Uterus (tissue), 4 donors: ENCODE measurements around the gene LIMK1. TPM values are rescaled to one million over a fixed set of nuclear protein-coding genes. Genes with fewer than 3 reads are reported as not detected.

Experiments used
- DNase-seq, 2 donors: peaks; one replicate each; pipeline ENCODE4 v3.0.0-alpha.2; 2019 to 2020
- H3K27ac ChIP-seq, 2 donors: fragments of 200-600 bp; sonication (generic); 1 replicate in 1 of 2; 2 replicates in 1 of 2; pipeline ENCODE4 v1.5.1; 2016 to 2018
- H3K27me3 ChIP-seq, 2 donors: fragments of 200-600 bp; sonication (generic); one replicate each; pipeline ENCODE4 v1.5.1; 2018 to 2019; ENCODE audit warnings: control low read depth in 1 of 2
- H3K36me3 ChIP-seq, 2 donors: fragments of 200-600 bp; sonication (generic); one replicate each; pipeline ENCODE4 v1.5.1; 2019; ENCODE audit warnings: control low read depth in 1 of 2
- H3K4me1 ChIP-seq, 2 donors: fragments of 200-600 bp; sonication (generic); one replicate each; pipeline ENCODE4 v1.5.1; 2018 to 2019; ENCODE audit warnings: control low read depth in 1 of 2
- H3K4me3 ChIP-seq, 2 donors: fragments of 200-600 bp; sonication (generic); 1 replicate in 1 of 2; 2 replicates in 1 of 2; pipeline ENCODE4 v1.5.1; 2018 to 2019; ENCODE audit warnings: mild to moderate bottlenecking in 1 of 2
- H3K9me3 ChIP-seq, 2 donors: fragments of 200-600 bp; sonication (generic); one replicate each; pipeline ENCODE4 v1.5.1; 2019; ENCODE audit warnings: control low read depth in 1 of 2
- POLR2A ChIP-seq, 2 donors: fragments of 450-650 bp; IDR thresholded peaks; one replicate each; pipeline ENCODE4 v1.6.1; 2016; ENCODE audit warnings: antibody characterized with exemption in 2 of 2, mild to moderate bottlenecking in 1 of 2, moderate library complexity in 1 of 2
- intact Hi-C: fragments of 100-400 bp; cut with DNase I; formaldehyde crosslinking; loops from one replicate; pipeline ENCODE4 v1.15.1; 2023; ENCODE audit warnings: low total_unique reads
- total RNA-seq, 4 donors: library from RNA; depleted of rRNA in 3 of 4; stranded (reverse); fragments of >200 nt in 3 of 4; gene quantifications; one replicate each; pipeline versions ENCODE4 v1.1.0 to v1.2.4, GENCODE V29; 2014 to 2023
- TF ChIP-seq, protein P1 (sequence below), 4 experiments: fragments of 200-600 bp in 2 of 4; fragments of 450-650 bp in 2 of 4; sonication (generic) in 2 of 4; IDR thresholded peaks; one replicate each; pipeline ENCODE4 v1.5.1; 2016 to 2019; ENCODE audit warnings: antibody characterized with exemption in 4 of 4, mild to moderate bottlenecking in 2 of 4, moderate library complexity in 1 of 4
- donor health status: DM: yes; HTN: yes; CAD: no.

The LIMK1 gene
- total RNA-seq, 4 donors from 2014 or later: 1.8 to 22.4 (median 11.4) TPM

DNA sequence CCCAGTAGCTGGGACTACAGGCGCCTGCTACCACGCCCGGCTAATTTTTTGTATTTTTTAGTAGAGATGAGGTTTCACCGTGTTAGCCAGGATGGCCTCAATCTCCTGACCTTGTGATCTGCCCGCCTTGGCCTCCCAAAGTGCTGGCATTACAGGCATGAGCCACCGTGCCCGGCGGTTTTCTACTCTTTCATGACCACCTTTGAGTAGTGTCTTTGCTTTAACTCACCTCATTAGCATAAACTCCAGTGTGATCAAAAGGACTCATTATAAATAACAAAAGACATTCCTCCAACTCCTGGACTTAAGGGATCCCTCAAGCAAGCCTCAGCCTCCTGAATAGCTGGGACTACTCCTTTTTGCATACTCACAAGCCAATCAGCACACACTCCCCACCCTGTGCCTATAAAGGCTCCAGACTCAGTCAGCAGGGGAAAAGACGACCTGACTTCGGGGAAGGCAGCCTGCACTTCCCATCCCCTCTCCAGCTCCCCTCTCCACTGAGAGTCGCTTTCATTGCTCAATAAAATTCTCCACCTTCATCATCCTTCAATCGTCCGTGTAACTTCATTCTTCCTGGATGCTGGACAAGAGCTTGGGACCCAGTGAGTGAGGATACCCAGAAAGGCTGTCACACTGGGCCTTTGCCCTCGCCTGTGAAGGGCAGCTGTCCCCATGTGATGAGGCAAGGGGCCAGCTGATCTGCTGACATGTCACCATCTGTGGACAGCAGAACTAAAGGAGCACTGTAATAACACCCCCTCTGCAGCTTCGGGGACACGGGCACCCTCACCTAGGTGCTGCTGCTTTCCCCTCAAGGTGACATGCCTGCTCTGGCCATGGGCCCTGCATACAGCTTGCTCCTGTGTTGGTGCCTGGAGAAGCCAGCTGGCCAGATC lies 55.6 kb downstream of the LIMK1 start:
- Histone ChIP-seq H3K36me3 (no peaks in the 10 kb centered on the region), H3K27me3 (no peaks in the 10 kb centered on the region), H3K4me3 (no peak overlapping the region), H3K9me3 (no peaks in the 10 kb centered on the region), H3K27ac (no peak overlapping the region), H3K4me1 (no peaks in the 10 kb centered on the region)
- intact Hi-C loops: no loop called here
- TF ChIP-seq, protein P1, sequence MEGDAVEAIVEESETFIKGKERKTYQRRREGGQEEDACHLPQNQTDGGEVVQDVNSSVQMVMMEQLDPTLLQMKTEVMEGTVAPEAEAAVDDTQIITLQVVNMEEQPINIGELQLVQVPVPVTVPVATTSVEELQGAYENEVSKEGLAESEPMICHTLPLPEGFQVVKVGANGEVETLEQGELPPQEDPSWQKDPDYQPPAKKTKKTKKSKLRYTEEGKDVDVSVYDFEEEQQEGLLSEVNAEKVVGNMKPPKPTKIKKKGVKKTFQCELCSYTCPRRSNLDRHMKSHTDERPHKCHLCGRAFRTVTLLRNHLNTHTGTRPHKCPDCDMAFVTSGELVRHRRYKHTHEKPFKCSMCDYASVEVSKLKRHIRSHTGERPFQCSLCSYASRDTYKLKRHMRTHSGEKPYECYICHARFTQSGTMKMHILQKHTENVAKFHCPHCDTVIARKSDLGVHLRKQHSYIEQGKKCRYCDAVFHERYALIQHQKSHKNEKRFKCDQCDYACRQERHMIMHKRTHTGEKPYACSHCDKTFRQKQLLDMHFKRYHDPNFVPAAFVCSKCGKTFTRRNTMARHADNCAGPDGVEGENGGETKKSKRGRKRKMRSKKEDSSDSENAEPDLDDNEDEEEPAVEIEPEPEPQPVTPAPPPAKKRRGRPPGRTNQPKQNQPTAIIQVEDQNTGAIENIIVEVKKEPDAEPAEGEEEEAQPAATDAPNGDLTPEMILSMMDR (IDR thresholded peaks at IDR 0.05): no peak
- TF ChIP-seq POLR2A (IDR thresholded peaks at IDR 0.05): no peak
- no peak for DNase-seq

DNA sequence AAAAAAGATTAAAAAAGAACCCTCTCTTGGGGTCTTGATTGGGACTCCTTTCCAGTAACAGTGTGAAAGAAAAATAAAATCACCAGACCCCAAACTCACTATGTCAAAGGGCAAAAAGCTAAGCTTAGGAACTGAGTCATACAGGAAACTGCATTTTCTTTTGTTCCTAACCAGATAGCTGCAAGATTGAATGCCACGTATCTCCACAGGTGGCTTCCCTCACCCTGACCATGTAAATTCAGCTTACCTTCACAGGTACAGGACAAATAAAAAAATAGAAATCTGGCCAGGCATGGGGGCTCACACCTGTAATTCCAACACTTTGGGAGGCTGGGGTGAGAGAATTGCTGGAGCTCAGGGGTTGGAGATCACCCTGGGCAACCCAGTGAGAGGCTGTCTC lies 58.1 kb downstream of the LIMK1 start:
- no peaks in the 10 kb centered on the region for H3K36me3 ChIP-seq
- intact Hi-C loops: no loop called here
- DNase-seq: no peak
- H3K9me3 ChIP-seq: no peaks in the 10 kb centered on the region
- H3K27me3 ChIP-seq: no peaks in the 10 kb centered on the region
- TF ChIP-seq POLR2A (IDR thresholded peaks at IDR 0.05): no peak
- TF ChIP-seq, protein P1 (IDR thresholded peaks at IDR 0.05): no peak
- H3K27ac ChIP-seq: no peak overlapping the region
- H3K4me3 ChIP-seq: no peak overlapping the region
- H3K4me1 ChIP-seq: no peaks in the 10 kb centered on the region

GRCh38 chr7:74143383-74143782 lies 59.8 kb downstream of the LIMK1 start:
- Histone ChIP-seq H3K27me3 (no peaks in the 10 kb centered on the region), H3K4me1 (no peaks in the 10 kb centered on the region), H3K36me3 (no peaks in the 10 kb centered on the region), H3K27ac (no peak overlapping the region), H3K9me3 (no peaks in the 10 kb centered on the region), H3K4me3 (no peak overlapping the region)
- intact Hi-C loops: no loop called here
- no peak for DNase-seq
- TF ChIP-seq, protein P1 (IDR thresholded peaks at IDR 0.05): no peak
- no peak for TF ChIP-seq POLR2A (IDR thresholded peaks at IDR 0.05)

DNA sequence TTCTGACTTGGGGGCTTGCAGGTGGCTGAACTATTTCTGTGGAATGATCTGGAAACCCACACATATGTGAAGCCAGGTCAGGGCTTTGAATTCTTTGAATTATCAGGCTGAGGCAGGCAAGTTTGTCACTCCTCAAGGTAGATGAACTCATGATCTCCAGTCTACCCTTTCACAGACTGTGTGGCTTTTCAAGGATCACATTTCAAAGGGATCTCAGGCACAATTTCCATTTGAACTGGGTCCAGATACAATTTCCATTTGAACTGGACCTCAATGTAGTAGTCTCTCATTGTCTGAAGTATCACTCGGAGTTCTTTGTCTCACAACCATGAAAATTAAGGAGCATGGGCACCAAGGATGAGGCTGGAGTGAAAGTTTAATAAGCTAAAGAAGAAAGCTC lies 64.9 kb downstream of the LIMK1 start:
- Histone ChIP-seq H3K4me3 (no peak overlapping the region), H3K4me1 (no peaks in the 10 kb centered on the region), H3K9me3 (no peaks in the 10 kb centered on the region), H3K27ac (no peak overlapping the region), H3K36me3 (no peaks in the 10 kb centered on the region), H3K27me3 (no peaks in the 10 kb centered on the region)
- intact Hi-C loops: no loop called here
- TF ChIP-seq, protein P1 (IDR thresholded peaks at IDR 0.05): no peak
- TF ChIP-seq POLR2A (IDR thresholded peaks at IDR 0.05): no peak
- DNase-seq: no peak

- no peak overlapping the region for H3K27ac ChIP-seq
- H3K4me1 ChIP-seq: no peaks in the 10 kb centered on the region
- intact Hi-C loops: no loop called here
- no peak overlapping the region for H3K4me3 ChIP-seq
- no peaks in the 10 kb centered on the region for H3K9me3 ChIP-seq
- H3K36me3 ChIP-seq: no peaks in the 10 kb centered on the region
- DNase-seq: no peak
- TF ChIP-seq, protein P1 (IDR thresholded peaks at IDR 0.05): no peak
- no peak for TF ChIP-seq POLR2A (IDR thresholded peaks at IDR 0.05)
- H3K27me3 ChIP-seq: no peaks in the 10 kb centered on the region
Measured at GRCh38 chr7:74149071-74149470, 65.5 kb downstream of the LIMK1 start.
